ENCODE measurements around the gene PPP1R1B. TPM values are rescaled to one million over a fixed set of nuclear protein-coding genes. Genes with fewer than 3 reads are reported as not detected.

PPP1R1B gene
- total and polyA plus RNA-seq, 12 donors = 0.32 to 58.0 (median 13.0) TPM; not detected in 1

DNA sequence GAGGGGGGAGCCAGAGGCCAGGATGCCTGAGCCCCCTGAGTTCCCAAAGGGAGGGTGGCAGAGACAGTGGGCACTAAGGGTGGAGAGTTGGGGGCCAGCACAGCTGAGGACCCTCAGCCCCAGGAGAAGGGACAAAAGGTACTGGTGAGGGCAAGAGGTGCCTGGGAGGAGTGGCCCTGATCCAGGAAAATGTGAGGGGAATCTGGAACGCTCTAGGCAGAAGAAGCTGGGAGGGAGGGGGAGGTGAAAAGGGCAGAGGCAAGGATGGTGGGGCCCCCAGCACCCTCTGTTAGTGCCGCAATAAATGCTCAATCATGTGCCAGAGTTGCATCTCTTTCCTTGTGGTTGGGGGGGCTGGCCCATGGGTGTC is 39.5 kb downstream of the PPP1R1B start:
- Histone ChIP-seq H3K27me3 (peaks cover 19% of the 10 kb centered on the region), H3K4me1 (replicated peaks in 1 of 2) (peaks cover 19 to 32% of the 10 kb centered on the region in 2 donors), H3K4me3 (no peak overlapping the region), H3K36me3 (replicated peaks in 1 of 2) (peaks cover 0 to 17% of the 10 kb centered on the region in 2 donors), H3K27ac (peak overlapping the region in 1 of 5 donors; percentile 74), H3K9me3 (replicated peaks in 1 of 3) (no peaks in the 10 kb centered on the region)
- intact Hi-C loops (cut with DNase I) = no loop called here
- 25 to 53% (median 35%) methylated on average over 2 of the region's 2 CpGs for WGBS, 4 donors
- peak in 1 of 7 donors; percentile 57 for DNase-seq
- no peak for TF ChIP-seq POLR2A (IDR thresholded peaks at IDR 0.05)
- TF ChIP-seq, protein P1, sequence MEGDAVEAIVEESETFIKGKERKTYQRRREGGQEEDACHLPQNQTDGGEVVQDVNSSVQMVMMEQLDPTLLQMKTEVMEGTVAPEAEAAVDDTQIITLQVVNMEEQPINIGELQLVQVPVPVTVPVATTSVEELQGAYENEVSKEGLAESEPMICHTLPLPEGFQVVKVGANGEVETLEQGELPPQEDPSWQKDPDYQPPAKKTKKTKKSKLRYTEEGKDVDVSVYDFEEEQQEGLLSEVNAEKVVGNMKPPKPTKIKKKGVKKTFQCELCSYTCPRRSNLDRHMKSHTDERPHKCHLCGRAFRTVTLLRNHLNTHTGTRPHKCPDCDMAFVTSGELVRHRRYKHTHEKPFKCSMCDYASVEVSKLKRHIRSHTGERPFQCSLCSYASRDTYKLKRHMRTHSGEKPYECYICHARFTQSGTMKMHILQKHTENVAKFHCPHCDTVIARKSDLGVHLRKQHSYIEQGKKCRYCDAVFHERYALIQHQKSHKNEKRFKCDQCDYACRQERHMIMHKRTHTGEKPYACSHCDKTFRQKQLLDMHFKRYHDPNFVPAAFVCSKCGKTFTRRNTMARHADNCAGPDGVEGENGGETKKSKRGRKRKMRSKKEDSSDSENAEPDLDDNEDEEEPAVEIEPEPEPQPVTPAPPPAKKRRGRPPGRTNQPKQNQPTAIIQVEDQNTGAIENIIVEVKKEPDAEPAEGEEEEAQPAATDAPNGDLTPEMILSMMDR (IDR thresholded peaks at IDR 0.05) = no peak

DNA sequence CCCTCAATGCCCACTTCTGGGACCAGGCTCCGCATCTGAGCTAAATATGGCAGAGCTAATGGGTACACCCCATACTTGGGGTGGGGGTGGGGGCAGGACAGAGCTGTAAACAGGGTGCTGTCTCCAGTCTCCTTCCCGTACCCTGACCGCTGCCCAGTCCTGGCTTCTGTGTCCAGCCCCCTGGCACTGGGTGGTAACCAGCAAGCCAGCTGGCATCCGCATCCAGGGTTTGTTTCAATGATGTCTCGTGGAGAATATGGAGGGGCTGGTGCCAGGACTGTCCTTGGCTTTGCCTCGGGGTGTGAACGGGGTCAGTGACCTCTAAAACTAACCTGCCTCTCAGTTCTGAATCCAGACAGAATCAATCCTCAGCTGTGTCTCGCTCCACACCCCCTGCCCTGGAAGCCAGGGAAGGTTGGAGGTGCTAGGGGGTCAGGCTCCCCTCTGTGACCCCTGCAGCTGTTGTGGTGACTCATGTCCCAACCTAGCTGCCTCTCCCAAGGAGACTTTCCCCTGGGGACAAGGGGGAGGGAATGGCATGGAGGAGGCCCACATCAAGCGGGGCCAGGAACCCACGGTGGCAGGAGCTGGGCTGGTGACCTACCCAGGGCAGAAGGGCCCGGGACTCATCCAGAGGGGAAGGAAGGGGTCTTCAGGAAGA is 40.0 kb downstream of the PPP1R1B start:
- TF ChIP-seq, protein P1 (IDR thresholded peaks at IDR 0.05) = no peak
- no peak for TF ChIP-seq POLR2A (IDR thresholded peaks at IDR 0.05)
- peak in 6 of 7 donors; percentile 56 to 88 (median 72) for DNase-seq
- no peak overlapping the region for H3K4me3 ChIP-seq
- peaks cover 19 to 30% of the 10 kb centered on the region in 2 donors for H3K4me1 ChIP-seq (replicated peaks in 1 of 2)
- WGBS, 4 donors = 25 to 38% (median 29%) methylated on average over 3 to 11 of the region's 11 CpGs
- peak overlapping the region in 2 of 5 donors; percentile 29 to 74 for H3K27ac ChIP-seq
- intact Hi-C loops (cut with DNase I) = no loop called here
- peaks cover 0 to 12% of the 10 kb centered on the region in 2 donors for H3K36me3 ChIP-seq (replicated peaks in 1 of 2)
- H3K9me3 ChIP-seq (replicated peaks in 1 of 3) = no peaks in the 10 kb centered on the region
- H3K27me3 ChIP-seq = peaks cover 23% of the 10 kb centered on the region

DNA sequence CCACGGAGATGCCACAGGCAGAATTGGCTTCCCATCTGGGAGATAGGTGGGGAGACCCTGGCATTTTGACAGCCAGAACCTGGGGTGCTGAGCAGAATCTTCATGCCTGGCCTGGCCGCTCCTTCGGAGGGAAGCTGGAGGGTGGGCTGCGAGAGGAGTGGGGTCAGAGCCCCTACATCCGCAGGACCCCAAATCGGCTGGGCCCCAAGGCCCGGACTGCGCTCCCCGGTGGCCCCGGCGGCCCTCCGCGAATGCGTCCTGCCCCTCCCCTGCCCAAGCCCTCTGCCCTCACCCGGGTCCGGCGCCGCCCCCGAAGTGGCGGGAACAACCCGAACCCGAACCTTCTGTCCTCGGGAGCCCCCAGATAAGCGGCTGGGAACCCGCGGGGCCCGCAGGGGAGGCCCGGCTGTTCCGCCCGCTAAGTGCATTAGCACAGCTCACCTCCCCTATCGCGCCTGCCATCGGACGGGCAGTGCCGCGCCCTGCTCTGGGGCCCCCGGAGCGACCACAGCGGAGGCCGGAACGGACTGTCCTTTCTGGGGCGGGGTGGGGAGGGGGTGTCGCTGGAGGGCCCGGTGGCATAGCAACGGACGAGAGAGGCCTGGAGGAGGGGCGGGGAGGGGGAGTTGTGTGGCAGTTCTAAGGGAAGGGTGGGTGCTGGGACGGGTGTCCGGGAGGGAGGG is 40.7 kb downstream of the PPP1R1B start:
- Histone ChIP-seq H3K9me3 (replicated peaks in 1 of 3) (no peaks in the 10 kb centered on the region), H3K4me3 (peak overlapping the region in 1 of 4 donors; percentile 47), H3K27me3 (peaks cover 23% of the 10 kb centered on the region), H3K36me3 (replicated peaks in 1 of 2) (peaks cover 0 to 7% of the 10 kb centered on the region in 2 donors), H3K4me1 (replicated peaks in 1 of 2) (peaks cover 19 to 30% of the 10 kb centered on the region in 2 donors), H3K27ac (peak overlapping the region in 2 of 5 donors; percentile 29 to 74)
- TF ChIP-seq POLR2A (IDR thresholded peaks at IDR 0.05) = no peak
- TF ChIP-seq, protein P1 (IDR thresholded peaks at IDR 0.05) = no peak
- WGBS, 4 donors = 0 to 17% (median 13%) methylated on average over 3 to 49 of the region's 49 CpGs
- intact Hi-C loops (cut with DNase I) = no loop called here
- DNase-seq = peak in 3 of 7 donors; percentile 46 to 91 (median 56)

Data from adrenal gland (tissue), 12 donors.